Measurements from ENCODE around the gene STEAP1.
"Not testable (repeated sequence)": the region's sequence is repeated elsewhere in the genome, so short reads cannot be mapped to it uniquely, and the experiment has no call there.

STEAP1 gene

DNA sequence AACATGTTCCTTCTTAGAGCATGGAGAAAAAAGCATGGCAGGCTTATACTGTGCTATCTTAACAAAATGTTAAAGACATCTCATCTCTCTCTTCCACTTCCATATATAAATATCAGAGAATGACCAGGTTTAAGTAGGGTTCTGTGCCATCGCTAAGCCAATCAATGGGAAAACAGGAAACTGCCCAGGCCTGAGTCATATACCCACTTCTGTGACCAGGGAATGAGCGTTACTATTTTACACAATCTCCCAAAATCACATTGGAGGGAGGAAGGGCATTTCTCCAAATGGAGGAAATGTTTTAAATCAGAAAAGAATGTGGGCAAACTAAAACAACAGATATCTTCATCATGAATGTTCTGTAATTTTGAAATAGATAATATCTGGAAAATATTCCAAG lies 3.1 kb downstream of the STEAP1 start:
- not testable (repeated sequence) for H3K9ac ChIP-seq (ENCODE audit: low read length); DNase-seq; H2AK5ac ChIP-seq (ENCODE audit: low read length); H3K4me1 ChIP-seq (ENCODE audit: control insufficient read depth, low read depth, low read length); H2BK15ac ChIP-seq (replicated peaks; ENCODE audit: low read depth); H3K18ac ChIP-seq (ENCODE audit: low read length); H3K79me1 ChIP-seq (ENCODE audit: low read length); H3K36me3 ChIP-seq (ENCODE audit: control insufficient read depth, insufficient read depth, low read length); H3K56ac ChIP-seq (ENCODE audit: low read length); H3K4me2 ChIP-seq (ENCODE audit: low read length); H2BK5ac ChIP-seq (ENCODE audit: low read length); H4K8ac ChIP-seq (ENCODE audit: low read depth, low read length); H2BK120ac ChIP-seq (ENCODE audit: low read depth, low read length); H3K4ac ChIP-seq (ENCODE audit: low read depth, low read length); H3K27ac ChIP-seq (ENCODE audit: low read depth, low read length); H3K79me2 ChIP-seq (ENCODE audit: control insufficient read depth, insufficient read depth, low read length); H3K23ac ChIP-seq (ENCODE audit: low read length); H4K5ac ChIP-seq (ENCODE audit: low read length); H3K27me3 ChIP-seq (ENCODE audit: insufficient read depth, low read length, poor library complexity); H3K4me3 ChIP-seq (ENCODE audit: low read length)
- WGBS (ENCODE audit: extremely low coverage, insufficient coverage, low lambda C conversion rate), result no CpG with 5 or more reads among the region's 2 CpGs

DNA sequence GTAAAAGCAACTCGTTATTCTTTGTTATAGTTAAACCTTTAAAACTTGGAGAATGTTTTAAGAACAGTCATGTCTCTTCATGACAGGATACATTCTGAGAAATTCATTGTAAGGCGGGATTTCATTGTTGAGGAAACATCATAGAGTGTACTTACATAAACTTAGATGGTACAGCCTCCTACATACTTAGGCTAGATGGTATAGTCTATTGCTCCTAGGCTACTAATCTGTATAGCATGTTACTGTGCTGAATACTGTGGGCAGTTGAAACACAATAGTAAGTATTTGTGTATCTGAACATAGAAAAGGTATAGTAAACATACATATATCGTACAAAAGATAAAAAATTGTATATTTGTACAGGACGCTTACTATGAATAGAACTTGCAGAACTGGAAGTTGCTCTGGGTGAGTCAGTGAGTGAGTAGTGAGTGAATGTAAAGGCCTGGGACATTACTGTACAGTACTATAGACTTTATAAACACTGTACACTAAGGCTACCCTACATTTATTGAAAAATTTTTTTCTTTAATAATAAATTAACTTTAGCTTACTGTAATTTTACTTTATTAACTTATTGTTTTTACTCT lies 3.6 kb downstream of the STEAP1 start:
- H3K23ac ChIP-seq (ENCODE audit: low read length); H3K9ac ChIP-seq (ENCODE audit: low read length); H2AK5ac ChIP-seq (ENCODE audit: low read length); DNase-seq; H3K18ac ChIP-seq (ENCODE audit: low read length); H2BK5ac ChIP-seq (ENCODE audit: low read length); H3K4me2 ChIP-seq (ENCODE audit: low read length); H3K27me3 ChIP-seq (ENCODE audit: insufficient read depth, low read length, poor library complexity); H3K79me1 ChIP-seq (ENCODE audit: low read length); H4K8ac ChIP-seq (ENCODE audit: low read depth, low read length); H3K4me3 ChIP-seq (ENCODE audit: low read length); H3K79me2 ChIP-seq (ENCODE audit: control insufficient read depth, insufficient read depth, low read length); H3K56ac ChIP-seq (ENCODE audit: low read length); H3K27ac ChIP-seq (ENCODE audit: low read depth, low read length); H3K4me1 ChIP-seq (ENCODE audit: control insufficient read depth, low read depth, low read length); H4K5ac ChIP-seq (ENCODE audit: low read length); H2BK15ac ChIP-seq (replicated peaks; ENCODE audit: low read depth); H3K4ac ChIP-seq (ENCODE audit: low read depth, low read length); H3K36me3 ChIP-seq (ENCODE audit: control insufficient read depth, insufficient read depth, low read length); H2BK120ac ChIP-seq (ENCODE audit: low read depth, low read length): not testable (repeated sequence)
- no CpG with 5 or more reads among the region's 4 CpGs for WGBS (ENCODE audit: extremely low coverage, insufficient coverage, low lambda C conversion rate)

DNA sequence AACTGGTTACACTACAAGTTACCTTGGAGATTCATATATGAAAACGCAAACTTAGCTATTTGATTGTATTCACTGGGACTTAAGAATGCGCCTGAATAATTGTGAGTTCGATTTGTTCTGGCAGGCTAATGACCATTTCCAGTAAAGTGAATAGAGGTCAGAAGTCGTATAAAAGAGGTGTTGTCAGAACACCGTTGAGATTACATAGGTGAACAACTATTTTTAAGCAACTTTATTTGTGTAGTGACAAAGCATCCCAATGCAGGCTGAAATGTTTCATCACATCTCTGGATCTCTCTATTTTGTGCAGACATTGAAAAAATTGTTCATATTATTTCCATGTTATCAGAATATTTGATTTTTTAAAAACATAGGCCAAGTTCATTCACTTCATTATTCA lies 9.3 kb downstream of the STEAP1 start:
- Histone ChIP-seq H3K4me2 (ENCODE audit: low read length) (no peak overlapping the region), H3K23ac (ENCODE audit: low read length) (no peak overlapping the region), H2BK120ac (ENCODE audit: low read depth, low read length) (no peak overlapping the region), H3K36me3 (ENCODE audit: control insufficient read depth, insufficient read depth, low read length) (no peaks in the 10 kb centered on the region), H3K56ac (ENCODE audit: low read length) (no peak overlapping the region), H3K27ac (ENCODE audit: low read depth, low read length) (no peak overlapping the region), H3K4me3 (ENCODE audit: low read length) (no peak overlapping the region), H3K4ac (ENCODE audit: low read depth, low read length) (no peak overlapping the region), H2BK5ac (ENCODE audit: low read length) (no peak overlapping the region), H3K18ac (ENCODE audit: low read length) (no peak overlapping the region), H2BK15ac (replicated peaks; ENCODE audit: low read depth) (no peak overlapping the region), H4K8ac (ENCODE audit: low read depth, low read length) (no peak overlapping the region), H3K79me1 (ENCODE audit: low read length) (no peaks in the 10 kb centered on the region), H4K5ac (ENCODE audit: low read length) (no peak overlapping the region), H3K4me1 (ENCODE audit: control insufficient read depth, low read depth, low read length) (no peaks in the 10 kb centered on the region), H3K27me3 (ENCODE audit: insufficient read depth, low read length, poor library complexity) (no peaks in the 10 kb centered on the region), H3K79me2 (ENCODE audit: control insufficient read depth, insufficient read depth, low read length) (no peaks in the 10 kb centered on the region), H2AK5ac (ENCODE audit: low read length) (no peak overlapping the region), H3K9ac (ENCODE audit: low read length) (no peak overlapping the region)
- no CpG with 5 or more reads among the region's 5 CpGs for WGBS (ENCODE audit: extremely low coverage, insufficient coverage, low lambda C conversion rate)
- DNase-seq, result no peak

DNA sequence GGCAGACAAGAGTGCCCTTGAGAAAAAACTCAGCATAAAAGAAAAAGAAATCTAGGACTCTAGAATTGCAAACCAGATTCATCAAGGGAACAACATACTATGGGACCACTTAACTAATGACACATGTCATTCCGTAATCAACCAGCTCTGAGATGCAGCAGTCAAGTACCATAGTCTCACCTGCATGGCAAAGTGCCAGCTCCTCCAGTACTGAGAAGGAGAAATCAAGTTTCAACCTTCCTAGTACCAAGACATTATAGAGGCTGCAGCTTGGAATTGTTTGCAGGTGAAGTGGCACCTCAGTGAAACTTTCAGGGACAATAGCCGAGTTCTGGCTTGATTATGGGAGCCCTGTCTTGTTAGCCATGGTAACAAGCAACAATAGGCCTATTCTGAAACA lies 11.5 kb downstream of the STEAP1 start:
- no peak overlapping the region for H3K56ac ChIP-seq (ENCODE audit: low read length)
- no peaks in the 10 kb centered on the region for H3K79me2 ChIP-seq (ENCODE audit: control insufficient read depth, insufficient read depth, low read length)
- no peaks in the 10 kb centered on the region for H3K79me1 ChIP-seq (ENCODE audit: low read length)
- H2AK5ac ChIP-seq (ENCODE audit: low read length), result no peak overlapping the region
- H3K27me3 ChIP-seq (ENCODE audit: insufficient read depth, low read length, poor library complexity), result no peaks in the 10 kb centered on the region
- no peak overlapping the region for H3K27ac ChIP-seq (ENCODE audit: low read depth, low read length)
- no peaks in the 10 kb centered on the region for H3K36me3 ChIP-seq (ENCODE audit: control insufficient read depth, insufficient read depth, low read length)
- no peak overlapping the region for H3K4me3 ChIP-seq (ENCODE audit: low read length)
- no peaks in the 10 kb centered on the region for H3K4me1 ChIP-seq (ENCODE audit: control insufficient read depth, low read depth, low read length)
- no peak overlapping the region for H3K9ac ChIP-seq (ENCODE audit: low read length)
- no peak overlapping the region for H3K4ac ChIP-seq (ENCODE audit: low read depth, low read length)
- DNase-seq, result no peak
- H3K18ac ChIP-seq (ENCODE audit: low read length), result no peak overlapping the region
- H2BK5ac ChIP-seq (ENCODE audit: low read length), result no peak overlapping the region
- no peak overlapping the region for H4K5ac ChIP-seq (ENCODE audit: low read length)
- no peak overlapping the region for H2BK15ac ChIP-seq (replicated peaks; ENCODE audit: low read depth)
- H2BK120ac ChIP-seq (ENCODE audit: low read depth, low read length), result no peak overlapping the region
- no peak overlapping the region for H4K8ac ChIP-seq (ENCODE audit: low read depth, low read length)
- no peak overlapping the region for H3K23ac ChIP-seq (ENCODE audit: low read length)
- no peak overlapping the region for H3K4me2 ChIP-seq (ENCODE audit: low read length)
- no CpG with 5 or more reads among the region's 2 CpGs for WGBS (ENCODE audit: extremely low coverage, insufficient coverage, low lambda C conversion rate)

DNA sequence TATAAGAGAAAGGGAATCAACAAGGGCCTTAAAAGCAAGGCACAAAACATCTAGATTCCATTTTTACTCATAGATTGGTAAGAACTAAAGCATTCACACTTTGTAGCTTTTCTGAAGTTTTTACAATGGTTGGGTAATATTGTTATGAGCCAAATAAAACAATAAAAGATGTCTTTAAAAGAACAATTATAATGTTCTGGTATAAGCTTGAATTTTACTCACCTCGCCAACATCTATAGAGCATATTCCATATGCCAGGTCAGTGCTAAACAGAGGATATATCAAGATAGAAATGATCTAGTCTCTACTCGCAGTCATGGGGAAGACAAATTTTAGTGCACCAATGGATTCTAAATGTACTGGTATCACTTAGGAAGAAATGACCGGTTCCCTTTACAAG lies 11.9 kb downstream of the STEAP1 start:
- H3K4me2 ChIP-seq (ENCODE audit: low read length), result no peak overlapping the region
- H3K36me3 ChIP-seq (ENCODE audit: control insufficient read depth, insufficient read depth, low read length), result no peaks in the 10 kb centered on the region
- H2BK120ac ChIP-seq (ENCODE audit: low read depth, low read length), result no peak overlapping the region
- no peak overlapping the region for H3K9ac ChIP-seq (ENCODE audit: low read length)
- H3K27ac ChIP-seq (ENCODE audit: low read depth, low read length), result no peak overlapping the region
- H3K79me1 ChIP-seq (ENCODE audit: low read length), result no peaks in the 10 kb centered on the region
- no peak overlapping the region for H3K23ac ChIP-seq (ENCODE audit: low read length)
- no peaks in the 10 kb centered on the region for H3K79me2 ChIP-seq (ENCODE audit: control insufficient read depth, insufficient read depth, low read length)
- DNase-seq, result no peak
- no CpG with 5 or more reads among the region's 3 CpGs for WGBS (ENCODE audit: extremely low coverage, insufficient coverage, low lambda C conversion rate)
- H3K4me3 ChIP-seq (ENCODE audit: low read length), result no peak overlapping the region
- H3K4ac ChIP-seq (ENCODE audit: low read depth, low read length), result no peak overlapping the region
- H2AK5ac ChIP-seq (ENCODE audit: low read length), result no peak overlapping the region
- no peak overlapping the region for H3K56ac ChIP-seq (ENCODE audit: low read length)
- H2BK5ac ChIP-seq (ENCODE audit: low read length), result no peak overlapping the region
- H4K5ac ChIP-seq (ENCODE audit: low read length), result no peak overlapping the region
- no peak overlapping the region for H4K8ac ChIP-seq (ENCODE audit: low read depth, low read length)
- no peak overlapping the region for H2BK15ac ChIP-seq (replicated peaks; ENCODE audit: low read depth)
- H3K18ac ChIP-seq (ENCODE audit: low read length), result no peak overlapping the region
- no peaks in the 10 kb centered on the region for H3K27me3 ChIP-seq (ENCODE audit: insufficient read depth, low read length, poor library complexity)
- H3K4me1 ChIP-seq (ENCODE audit: control insufficient read depth, low read depth, low read length), result no peaks in the 10 kb centered on the region

DNA sequence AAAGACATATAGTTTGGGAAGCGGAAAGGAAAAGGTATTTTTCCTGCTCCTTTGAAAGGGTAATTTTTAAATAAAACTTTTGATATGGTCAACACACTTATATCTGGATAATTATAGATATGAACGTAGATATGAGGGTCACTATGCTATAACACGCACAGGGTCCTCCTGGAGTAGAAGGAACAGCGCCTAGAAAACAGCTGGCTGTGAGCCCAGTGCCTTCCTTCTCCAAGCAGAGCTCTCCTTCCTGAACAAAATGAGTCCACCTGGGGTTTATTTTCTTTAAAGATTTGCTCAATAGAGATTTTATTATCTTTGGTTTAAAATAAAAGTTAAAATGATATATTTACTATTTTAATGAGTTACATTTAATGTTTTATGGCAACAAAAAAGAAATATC lies 13.1 kb downstream of the STEAP1 start:
- H4K8ac ChIP-seq (ENCODE audit: low read depth, low read length), result no peak overlapping the region
- no peak overlapping the region for H3K56ac ChIP-seq (ENCODE audit: low read length)
- H3K27me3 ChIP-seq (ENCODE audit: insufficient read depth, low read length, poor library complexity), result no peaks in the 10 kb centered on the region
- no peak overlapping the region for H3K23ac ChIP-seq (ENCODE audit: low read length)
- no peak overlapping the region for H3K9ac ChIP-seq (ENCODE audit: low read length)
- no peaks in the 10 kb centered on the region for H3K36me3 ChIP-seq (ENCODE audit: control insufficient read depth, insufficient read depth, low read length)
- no peak overlapping the region for H3K4ac ChIP-seq (ENCODE audit: low read depth, low read length)
- no peak overlapping the region for H4K5ac ChIP-seq (ENCODE audit: low read length)
- H3K79me1 ChIP-seq (ENCODE audit: low read length), result no peaks in the 10 kb centered on the region
- no peak overlapping the region for H2BK15ac ChIP-seq (replicated peaks; ENCODE audit: low read depth)
- DNase-seq, result no peak
- H2BK5ac ChIP-seq (ENCODE audit: low read length), result no peak overlapping the region
- WGBS (ENCODE audit: extremely low coverage, insufficient coverage, low lambda C conversion rate), result no CpG with 5 or more reads among the region's 4 CpGs
- H3K4me3 ChIP-seq (ENCODE audit: low read length), result no peak overlapping the region
- H3K4me1 ChIP-seq (ENCODE audit: control insufficient read depth, low read depth, low read length), result no peaks in the 10 kb centered on the region
- H3K4me2 ChIP-seq (ENCODE audit: low read length), result no peak overlapping the region
- H3K18ac ChIP-seq (ENCODE audit: low read length), result no peak overlapping the region
- no peak overlapping the region for H2BK120ac ChIP-seq (ENCODE audit: low read depth, low read length)
- no peak overlapping the region for H3K27ac ChIP-seq (ENCODE audit: low read depth, low read length)
- no peaks in the 10 kb centered on the region for H3K79me2 ChIP-seq (ENCODE audit: control insufficient read depth, insufficient read depth, low read length)
- no peak overlapping the region for H2AK5ac ChIP-seq (ENCODE audit: low read length)

All from mesendoderm (in vitro differentiated cells).